ENCODE measurements around the gene GNB1L.
"Not testable (repeated sequence)": the region's sequence is repeated elsewhere in the genome, so short reads cannot be mapped to it uniquely, and the experiment has no call there.

GNB1L gene

GRCh38 chr22:19799322-19800190 lies 55.1 kb downstream of the GNB1L start:
- in situ Hi-C loops (cut with HindIII; ENCODE audit: low sequenced_read_pairs), result no loop called here

DNA sequence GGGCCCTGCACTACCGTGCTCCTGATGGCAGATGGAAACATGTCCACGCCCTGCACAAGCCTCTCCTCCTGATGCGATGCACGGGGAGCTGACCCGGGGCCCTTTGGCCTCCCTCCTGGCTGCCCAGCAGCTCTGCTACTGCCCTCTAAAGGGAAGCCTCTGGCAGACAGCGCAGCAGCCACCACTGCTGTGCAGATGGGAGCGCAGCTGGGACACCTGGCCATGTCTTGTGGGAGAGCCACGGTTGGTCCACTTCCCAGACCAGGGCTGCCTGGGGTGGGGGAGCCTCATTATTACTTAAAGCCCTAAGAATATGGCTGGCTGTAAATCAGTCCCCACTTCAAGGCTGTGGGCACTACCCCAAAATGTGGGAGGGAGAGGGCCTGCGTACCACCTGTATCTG lies 55.8 kb downstream of the GNB1L start:
- in situ Hi-C loops (cut with HindIII; ENCODE audit: low sequenced_read_pairs), result no loop called here

GRCh38 chr22:19798003-19798665 lies 56.5 kb downstream of the GNB1L start:
- in situ Hi-C loops (cut with HindIII; ENCODE audit: low sequenced_read_pairs), result no loop called here

GRCh38 chr22:19797086-19798002 lies 57.3 kb downstream of the GNB1L start:
- in situ Hi-C loops (cut with HindIII; ENCODE audit: low sequenced_read_pairs), result no loop called here

DNA sequence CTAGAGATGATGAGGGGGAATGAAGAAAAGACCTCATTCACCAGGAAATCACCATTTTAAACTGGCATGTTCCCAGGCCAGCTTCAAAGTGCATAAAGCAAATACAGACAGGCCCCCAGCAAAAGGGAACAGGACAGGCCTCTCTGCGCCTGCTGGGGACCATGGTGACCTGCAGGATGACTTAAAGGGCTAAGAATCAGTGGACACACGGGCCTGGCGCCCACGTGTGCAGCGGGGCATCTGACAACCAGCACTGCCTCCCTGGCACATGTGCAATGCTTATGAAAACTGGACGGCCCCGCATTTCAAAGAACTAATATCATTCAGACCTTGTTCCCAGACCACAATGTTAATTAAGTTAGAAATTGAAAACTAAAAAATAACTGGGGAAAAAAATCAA lies 58.5 kb downstream of the GNB1L start:
- in situ Hi-C loops (cut with HindIII; ENCODE audit: low sequenced_read_pairs), result no loop called here

- in situ Hi-C loops (cut with HindIII; ENCODE audit: low sequenced_read_pairs), result no loop called here
These were observed 59.1 kb downstream of the GNB1L start for GRCh38 chr22:19795617-19796008.

DNA sequence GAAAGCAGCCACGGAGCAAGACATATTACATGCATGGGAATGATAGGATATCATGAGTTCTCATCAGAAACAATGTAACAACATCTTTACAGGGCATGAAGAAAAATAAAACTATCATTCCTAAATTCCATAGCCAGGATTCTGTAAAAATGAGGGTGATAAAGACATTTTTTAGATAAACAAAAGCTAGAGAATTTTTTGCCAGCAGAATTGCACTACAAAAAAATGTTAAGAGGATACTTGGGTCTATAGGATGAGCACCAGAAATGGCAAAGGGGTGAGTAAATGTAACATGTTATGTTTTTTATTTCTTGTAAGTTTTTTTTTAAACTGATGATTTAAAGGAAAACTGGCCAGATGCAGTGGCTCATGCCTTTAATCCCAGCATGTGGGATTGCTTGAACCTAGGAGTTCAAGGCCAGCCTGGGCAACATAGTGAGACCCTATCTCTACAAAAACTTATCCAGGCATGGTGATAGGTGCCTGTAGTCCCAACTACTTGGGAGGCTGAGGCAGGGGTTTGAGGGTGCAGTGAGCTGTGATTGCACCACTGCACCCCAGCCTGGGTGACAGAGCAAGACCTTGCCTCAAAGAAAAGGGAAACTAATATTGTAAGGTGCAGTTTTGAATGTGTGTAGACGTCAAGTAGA lies 60.9 kb downstream of the GNB1L start:
- in situ Hi-C loops (cut with HindIII; ENCODE audit: low sequenced_read_pairs), result no loop called here

DNA sequence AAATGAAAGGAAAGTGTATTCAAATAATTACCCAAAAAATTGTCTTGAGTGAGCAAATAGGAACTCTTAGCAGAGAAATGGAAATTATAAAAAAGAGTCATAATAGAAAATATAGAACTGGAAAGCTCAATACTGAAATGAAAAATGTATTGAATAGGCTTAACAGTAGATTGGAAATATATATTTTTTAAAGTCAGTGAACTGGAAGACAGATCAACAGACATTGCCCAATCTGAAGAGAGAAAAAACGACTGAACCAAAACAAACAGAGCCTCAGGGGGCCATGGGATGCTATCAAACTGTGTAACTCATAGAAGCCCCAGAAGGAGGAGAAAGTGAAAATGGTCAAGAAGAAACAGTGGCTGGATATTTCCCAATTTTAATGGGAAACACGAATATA lies 61.5 kb downstream of the GNB1L start:
- in situ Hi-C loops (cut with HindIII; ENCODE audit: low sequenced_read_pairs), result no loop called here

DNA sequence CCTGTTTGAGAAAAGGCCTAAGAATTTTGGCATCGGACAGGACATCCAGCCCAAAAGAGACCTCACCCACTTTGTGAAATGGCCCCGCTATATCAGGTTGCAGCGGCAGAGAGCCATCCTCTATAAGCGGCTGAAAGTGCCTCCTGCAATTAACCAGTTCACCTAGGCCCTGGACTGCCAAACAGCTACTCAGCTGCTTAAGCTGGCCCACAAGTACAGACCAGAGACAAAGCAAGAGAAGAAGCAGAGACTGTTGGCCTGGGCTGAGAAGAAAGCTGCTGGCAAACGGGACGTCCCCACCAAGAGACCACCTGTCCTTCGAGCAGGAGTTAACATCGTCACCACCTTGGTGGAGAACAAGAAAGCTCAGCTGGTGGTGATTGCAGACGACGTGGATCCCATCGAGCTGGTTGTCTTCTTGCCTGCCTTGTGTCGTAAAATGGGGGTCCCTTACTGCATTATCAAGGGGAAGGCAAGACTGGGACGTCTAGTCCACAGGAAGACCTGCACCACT lies 62.2 kb downstream of the GNB1L start:
- in situ Hi-C loops (cut with HindIII; ENCODE audit: low sequenced_read_pairs), result not testable (repeated sequence)

GRCh38 chr22:19791894-19792293 lies 62.8 kb downstream of the GNB1L start:
- in situ Hi-C loops (cut with HindIII; ENCODE audit: low sequenced_read_pairs), result no loop called here

DNA sequence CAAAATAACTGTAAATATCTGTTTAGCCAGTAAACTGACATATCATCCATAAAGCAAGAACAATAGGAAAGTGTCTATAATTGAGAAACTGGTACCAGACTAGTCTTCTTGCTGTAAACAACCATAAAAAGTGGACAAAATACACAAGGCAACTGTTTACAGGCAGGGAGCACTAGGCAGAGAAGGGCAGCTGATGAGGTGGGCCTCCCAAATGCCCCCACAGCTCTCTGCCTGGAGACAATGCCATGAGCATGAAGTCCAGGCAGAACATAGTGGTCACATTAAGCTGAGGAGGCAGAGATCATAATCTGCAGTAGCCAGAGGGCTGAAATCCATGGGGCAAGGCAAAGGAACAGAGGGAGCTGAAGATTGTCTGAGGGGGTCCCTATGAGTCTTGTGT lies 63.4 kb downstream of the GNB1L start:
- in situ Hi-C loops (cut with HindIII; ENCODE audit: low sequenced_read_pairs), result no loop called here

- in situ Hi-C loops (cut with HindIII; ENCODE audit: low sequenced_read_pairs), result no loop called here
These were observed 64.8 kb downstream of the GNB1L start for GRCh38 chr22:19789828-19790227.

- in situ Hi-C loops (cut with HindIII; ENCODE audit: low sequenced_read_pairs), result no loop called here
These were observed 65.3 kb downstream of the GNB1L start for GRCh38 chr22:19789406-19789805.

GRCh38 chr22:19788661-19789225 lies 65.9 kb downstream of the GNB1L start:
- in situ Hi-C loops (cut with HindIII; ENCODE audit: low sequenced_read_pairs), result no loop called here

GRCh38 chr22:19787849-19788141 lies 66.9 kb downstream of the GNB1L start:
- in situ Hi-C loops (cut with HindIII; ENCODE audit: low sequenced_read_pairs), result no loop called here

GRCh38 chr22:19786959-19787848 lies 67.5 kb downstream of the GNB1L start:
- in situ Hi-C loops (cut with HindIII; ENCODE audit: low sequenced_read_pairs), result no loop called here

- in situ Hi-C loops (cut with HindIII; ENCODE audit: low sequenced_read_pairs), result no loop called here
These were observed 68.4 kb downstream of the GNB1L start for GRCh38 chr22:19786264-19786585.

GRCh38 chr22:19785461-19786263 lies 69.0 kb downstream of the GNB1L start:
- in situ Hi-C loops (cut with HindIII; ENCODE audit: low sequenced_read_pairs), result no loop called here
